Body of pancreas (tissue), 4 donors: ENCODE measurements around the gene AP1S2.

Experiments used
- POLR2A ChIP-seq, 3 donors: fragments of 450-650 bp; IDR thresholded peaks; one replicate each; pipeline ENCODE4 v1.6.1; 2016; ENCODE audit warnings: antibody characterized with exemption in 3 of 3, mild to moderate bottlenecking in 2 of 3
- TF ChIP-seq, protein P1 (sequence below), 7 experiments: fragments of 450-650 bp in 4 of 7; fragments of 200-600 bp in 3 of 7; sonication (generic) in 3 of 7; IDR thresholded peaks; one replicate each; pipeline ENCODE4 v1.5.1; 2016 to 2019; ENCODE audit warnings: antibody characterized with exemption in 7 of 7

DNA sequence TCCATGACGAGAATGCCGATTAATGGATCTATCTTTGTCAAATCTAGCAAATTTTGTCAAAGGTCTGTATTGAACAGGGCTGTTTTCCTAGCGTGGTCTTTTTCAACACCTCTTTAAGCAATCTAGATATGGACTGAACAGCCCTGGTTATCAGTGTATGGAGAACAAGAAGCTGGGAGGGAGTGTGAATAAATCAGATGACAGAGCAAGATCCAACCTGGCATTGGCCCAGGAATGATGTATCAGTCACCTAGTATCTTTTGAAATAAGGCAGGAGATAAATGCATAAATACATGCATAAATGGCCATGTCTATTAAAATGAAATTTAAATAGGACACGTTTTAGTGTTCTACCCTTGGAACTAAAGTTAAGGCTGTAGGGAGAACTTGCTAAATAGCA lies 15.7 kb upstream of the AP1S2 start:
- TF ChIP-seq, protein P1, sequence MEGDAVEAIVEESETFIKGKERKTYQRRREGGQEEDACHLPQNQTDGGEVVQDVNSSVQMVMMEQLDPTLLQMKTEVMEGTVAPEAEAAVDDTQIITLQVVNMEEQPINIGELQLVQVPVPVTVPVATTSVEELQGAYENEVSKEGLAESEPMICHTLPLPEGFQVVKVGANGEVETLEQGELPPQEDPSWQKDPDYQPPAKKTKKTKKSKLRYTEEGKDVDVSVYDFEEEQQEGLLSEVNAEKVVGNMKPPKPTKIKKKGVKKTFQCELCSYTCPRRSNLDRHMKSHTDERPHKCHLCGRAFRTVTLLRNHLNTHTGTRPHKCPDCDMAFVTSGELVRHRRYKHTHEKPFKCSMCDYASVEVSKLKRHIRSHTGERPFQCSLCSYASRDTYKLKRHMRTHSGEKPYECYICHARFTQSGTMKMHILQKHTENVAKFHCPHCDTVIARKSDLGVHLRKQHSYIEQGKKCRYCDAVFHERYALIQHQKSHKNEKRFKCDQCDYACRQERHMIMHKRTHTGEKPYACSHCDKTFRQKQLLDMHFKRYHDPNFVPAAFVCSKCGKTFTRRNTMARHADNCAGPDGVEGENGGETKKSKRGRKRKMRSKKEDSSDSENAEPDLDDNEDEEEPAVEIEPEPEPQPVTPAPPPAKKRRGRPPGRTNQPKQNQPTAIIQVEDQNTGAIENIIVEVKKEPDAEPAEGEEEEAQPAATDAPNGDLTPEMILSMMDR (IDR thresholded peaks at IDR 0.05): no peak
- TF ChIP-seq POLR2A (IDR thresholded peaks at IDR 0.05): no peak
